ENCODE measurements around the gene LRMDA.

Gene LRMDA

DNA sequence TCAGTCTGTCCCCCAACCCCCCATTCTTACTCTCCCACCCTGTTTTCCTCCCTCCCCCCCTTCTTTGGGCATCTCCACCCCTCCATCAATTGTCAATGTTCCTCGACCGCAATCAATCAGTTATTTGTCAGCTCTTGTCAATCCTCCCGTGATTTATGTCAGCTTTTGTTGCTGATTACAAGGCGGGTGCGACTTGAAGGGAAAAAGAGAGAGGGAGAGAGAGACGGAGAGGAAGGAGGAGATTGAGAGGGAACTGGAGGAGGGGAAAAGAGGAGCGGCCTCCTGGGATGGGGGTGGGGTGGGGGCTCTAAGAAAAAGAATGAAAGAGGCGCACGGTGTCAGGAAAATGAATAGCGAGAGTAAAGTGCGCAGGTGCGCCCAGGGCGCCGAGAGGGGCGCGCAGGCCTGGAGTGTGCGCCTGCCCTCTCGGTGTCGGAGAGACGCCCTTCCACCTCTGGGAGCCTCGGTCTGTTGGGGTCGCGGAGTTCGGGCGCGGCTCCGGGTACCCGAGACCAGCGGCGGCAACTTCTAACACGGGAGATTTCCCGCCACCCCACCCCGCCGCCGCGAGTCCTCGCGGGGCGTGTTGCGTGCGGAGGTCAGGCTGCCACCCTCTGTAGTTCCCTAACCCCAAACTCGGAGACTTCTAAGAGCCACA, 28.8 kb upstream of the LRMDA start:
- peak in 1 of 2 donors; percentile 15 for ATAC-seq

DNA sequence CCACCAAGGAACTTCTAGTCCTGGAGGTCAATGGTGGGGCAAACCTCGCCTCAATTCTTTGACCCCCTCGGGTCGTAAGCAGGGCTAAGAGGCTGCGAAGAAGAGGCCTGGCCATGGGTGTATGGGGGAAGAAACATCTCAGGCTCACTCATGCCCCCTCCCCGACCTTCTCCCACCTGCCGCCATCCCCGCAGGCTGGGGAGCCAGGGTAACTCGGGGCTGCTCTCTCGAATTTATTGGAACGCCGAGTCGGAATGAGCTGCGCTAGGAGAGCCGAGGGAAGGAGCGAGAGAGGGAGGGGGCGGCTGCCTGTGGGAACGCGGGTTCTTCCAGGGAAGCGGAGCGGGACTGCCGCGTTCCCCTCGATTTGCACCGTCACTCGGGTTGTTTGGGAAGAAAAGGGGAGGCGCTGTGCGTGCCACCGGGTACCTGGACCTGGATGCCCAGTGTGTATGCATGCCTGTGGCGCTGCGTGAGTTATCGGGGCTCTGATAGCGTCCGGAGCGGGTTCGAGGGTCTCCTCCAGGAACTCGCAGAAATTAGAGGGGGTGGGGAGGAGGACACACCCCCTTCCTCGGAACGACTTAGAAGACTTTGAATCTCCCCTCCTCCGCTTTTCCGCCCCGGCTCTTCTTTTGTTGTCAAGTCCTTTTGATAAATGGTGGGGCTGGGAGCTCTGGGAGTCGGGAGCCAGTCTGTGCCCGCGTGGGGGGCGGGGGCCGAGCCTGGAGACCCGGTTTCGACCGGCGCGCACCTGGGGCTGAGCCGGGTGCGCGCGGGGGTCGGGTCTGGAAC, 28.1 kb upstream of the LRMDA start:
- ATAC-seq: no peak

DNA sequence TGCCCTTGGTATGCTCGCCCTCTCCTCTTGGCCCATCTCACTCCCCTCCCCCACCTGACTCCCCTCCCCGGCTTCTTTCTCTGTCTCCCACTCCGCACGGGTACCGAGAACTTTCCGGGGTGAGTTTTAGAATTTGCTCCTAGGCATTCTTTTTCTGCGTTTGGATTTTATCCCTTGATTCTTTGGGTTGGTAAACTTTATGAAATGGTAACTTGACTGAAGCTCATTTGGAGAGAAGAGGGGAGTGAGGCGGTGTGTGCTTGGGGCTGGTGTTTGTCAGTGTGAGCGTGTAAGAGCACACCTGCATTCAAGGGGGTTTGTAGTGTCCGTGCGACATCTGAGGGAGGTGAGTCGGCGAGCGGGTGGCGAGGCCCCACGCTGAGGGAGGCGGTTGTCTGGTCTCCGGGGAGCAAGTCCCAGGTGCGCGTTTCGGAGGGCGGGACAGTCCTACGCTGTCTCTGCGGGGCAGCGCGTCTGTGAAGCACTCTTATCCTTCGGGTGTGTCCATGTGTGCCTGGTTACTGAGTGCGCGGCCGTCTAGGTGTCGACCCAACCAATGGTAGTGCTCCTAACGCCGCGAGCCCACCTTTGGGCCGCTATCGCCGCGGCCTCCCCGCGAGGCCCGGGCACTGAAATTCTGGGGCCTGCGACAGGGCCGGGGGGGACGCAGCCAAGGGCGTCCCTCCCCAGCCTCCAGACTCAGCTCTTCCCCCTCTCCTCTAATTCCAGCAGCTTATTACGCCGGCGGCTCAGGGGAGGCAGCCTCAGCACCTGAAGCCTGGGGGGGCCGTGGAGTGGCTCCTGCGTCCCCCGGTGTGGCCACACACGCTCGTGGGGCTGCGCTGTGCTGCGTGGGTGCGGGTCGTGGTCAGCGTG, 27.2 kb upstream of the LRMDA start:
- ATAC-seq: no peak

DNA sequence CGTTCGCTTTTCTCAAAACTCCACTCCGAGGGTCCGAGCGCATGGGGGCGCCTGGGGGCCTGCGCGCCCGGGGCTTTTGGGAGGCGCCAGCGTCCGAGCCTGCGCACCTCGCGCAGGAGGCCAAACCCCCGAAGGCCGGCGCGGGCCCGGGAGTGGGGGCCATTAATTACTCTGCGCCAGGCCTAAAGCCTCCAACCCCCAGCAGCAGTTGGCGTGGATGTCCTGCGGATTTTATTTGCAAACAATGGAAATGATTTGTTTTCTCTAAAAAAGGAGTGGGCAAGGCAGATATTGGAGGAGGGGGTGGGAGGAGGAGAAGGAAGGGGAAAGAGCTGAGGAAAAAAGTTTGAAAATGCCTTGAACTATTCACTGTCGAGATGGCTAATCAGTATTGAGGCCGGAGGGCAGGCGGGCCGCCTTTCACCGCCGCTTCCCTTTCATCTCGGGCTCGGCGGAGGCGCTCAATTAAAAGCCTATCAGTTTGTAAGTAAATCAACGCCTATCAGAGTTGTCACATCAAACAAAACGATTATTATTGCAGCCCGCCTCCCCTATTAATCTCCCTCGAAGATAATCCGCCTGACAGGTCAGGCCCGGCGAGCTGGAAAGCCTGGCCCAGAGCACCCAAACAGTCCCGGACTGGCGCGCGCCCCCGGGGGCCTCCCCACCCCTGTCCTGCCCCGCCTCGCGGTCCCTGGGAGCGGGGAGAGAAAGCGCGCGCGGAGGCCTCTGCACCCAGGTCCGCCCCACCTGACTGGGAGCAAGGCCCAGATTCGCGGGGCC, 26.4 kb upstream of the LRMDA start:
- no peak for ATAC-seq

DNA sequence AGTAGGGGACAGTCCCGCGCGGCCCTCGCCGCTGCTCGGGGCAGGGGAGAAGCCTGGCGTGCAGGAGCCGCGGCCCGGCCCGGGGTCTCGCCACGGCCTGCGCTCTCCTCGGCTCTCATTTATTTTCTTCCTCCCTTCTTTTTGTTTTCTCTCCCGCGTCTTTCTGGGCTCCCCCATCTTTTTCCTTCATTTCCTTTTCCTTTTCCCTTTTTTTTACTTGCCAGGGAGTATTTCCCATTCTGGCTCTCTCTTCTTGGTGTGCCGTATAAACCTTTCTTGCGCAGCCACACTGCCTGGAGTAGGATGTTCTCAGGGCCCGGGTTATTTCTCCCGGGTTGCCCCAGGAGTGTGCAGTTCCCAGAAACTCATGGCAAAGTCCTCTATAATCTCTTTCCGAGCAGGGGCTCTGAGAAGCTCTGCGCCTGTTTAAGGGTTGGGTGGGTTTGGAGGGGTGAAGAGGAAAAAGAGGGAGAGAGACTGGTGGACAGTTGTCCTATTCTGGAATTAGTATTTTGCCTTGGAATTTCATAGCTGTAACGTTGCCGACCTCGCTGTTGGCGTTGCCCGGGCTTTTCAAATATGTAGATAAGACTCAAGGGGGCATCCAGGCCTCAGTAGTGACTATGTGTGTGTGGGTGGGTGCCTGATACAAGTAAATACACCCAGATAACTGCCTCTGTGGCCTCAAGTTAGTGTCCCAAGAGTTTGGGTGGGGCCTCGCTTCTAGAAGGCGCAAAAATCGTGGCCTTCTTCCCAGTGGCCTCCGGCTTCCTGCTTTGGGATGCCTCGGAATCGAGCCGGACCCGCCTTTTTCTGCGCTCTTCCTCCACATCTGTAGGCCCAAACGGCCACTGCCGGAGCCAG, 25.6 kb upstream of the LRMDA start:
- no peak for ATAC-seq

DNA sequence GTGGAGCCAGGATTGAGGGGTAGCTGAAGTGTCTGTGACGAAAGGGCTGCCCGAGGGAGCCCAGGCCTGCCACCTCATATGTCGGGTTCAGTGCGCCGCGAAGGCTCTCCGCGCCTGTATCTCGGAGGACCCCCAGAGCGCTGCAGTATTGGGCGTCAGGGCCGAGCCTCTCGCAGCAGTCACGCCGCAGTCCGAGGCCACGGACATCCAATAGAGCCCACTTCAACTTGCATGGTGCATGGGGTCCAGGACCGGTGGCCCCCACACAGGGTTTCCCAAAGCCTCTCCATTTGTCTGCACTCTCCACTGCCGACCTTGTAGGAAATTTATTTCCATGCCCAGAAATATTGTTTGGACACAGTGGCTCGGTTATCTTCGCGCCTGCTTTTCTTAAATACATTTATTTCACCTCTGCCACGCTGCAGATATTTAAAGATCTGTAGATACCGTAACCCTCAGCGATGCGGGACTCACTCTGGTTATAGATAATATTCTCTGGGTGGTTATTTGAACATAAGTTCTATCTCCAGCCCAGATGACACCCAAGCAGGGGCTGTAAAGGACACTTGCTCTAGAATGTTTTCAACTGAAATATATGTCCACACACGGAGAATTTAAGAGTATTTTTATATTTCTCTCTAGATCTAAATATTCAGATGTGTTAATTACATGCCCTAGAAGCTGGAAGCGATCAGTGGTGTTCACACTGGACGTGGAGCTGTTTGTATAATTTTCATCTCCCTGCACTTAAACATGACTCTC, 24.8 kb upstream of the LRMDA start:
- ATAC-seq: no peak

DNA sequence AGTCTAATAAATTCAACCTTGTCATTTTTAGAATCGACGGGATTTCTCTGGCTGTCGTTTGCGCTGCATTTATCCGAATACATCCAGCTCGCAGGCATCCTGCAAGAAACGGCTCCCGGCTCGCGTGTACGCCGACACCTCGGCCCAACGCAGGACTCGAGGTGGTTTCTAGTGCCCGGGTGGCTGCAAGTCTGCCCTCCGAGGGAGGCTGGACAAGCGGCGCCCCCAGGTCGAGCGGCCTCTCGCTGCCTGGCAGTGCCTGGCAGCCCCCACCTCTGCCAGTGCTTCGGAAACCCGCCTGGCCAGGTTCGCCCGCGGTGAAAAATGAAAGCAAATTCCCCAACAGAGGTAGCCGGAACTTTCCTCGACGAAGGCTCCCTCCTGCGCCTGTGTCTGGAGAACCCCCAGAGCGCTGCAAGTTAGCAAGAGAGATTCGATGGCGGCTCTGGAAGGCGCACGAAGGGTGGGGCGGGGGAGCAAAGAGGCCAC, 24.2 kb upstream of the LRMDA start:
- ATAC-seq: no peak

DNA sequence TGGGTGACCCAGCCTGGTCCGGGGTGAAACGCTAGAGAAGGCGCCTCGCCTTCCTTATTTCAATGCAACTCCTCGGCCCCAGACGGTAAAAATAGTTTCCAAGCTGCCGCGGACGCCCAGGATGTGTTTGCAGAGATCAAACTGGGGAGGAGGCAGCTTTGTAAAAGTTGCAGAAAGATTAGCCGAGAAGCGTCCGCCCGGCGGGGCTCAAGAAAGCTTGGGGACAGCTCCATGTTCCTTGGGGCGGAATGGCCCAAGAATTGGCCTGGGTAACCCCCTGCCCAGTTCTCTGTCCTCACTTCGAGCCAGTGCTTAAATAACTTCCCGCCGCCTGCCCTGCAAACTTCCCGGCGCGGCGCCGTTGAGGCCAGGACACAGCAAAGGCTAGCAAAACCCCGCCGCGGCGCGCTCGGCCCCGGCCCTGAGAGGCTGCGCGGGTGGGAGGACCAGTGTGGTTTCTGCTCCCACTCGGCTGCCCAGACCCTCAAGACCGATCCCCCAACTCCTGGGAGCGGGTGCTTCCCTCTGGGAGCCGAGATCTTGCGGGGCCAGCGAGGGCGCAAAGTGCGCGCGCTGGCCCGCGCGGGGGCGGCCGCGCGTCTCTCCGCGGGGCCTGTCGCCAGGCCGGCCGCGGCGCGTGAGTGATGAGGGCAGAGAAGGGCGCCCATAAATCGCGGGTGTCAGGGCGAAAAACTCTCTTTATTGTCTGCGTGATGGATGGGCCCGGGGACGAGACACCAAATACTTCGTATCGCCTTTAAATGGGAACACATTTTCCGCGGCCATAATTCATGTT, 23.5 kb upstream of the LRMDA start:
- no peak for ATAC-seq

DNA sequence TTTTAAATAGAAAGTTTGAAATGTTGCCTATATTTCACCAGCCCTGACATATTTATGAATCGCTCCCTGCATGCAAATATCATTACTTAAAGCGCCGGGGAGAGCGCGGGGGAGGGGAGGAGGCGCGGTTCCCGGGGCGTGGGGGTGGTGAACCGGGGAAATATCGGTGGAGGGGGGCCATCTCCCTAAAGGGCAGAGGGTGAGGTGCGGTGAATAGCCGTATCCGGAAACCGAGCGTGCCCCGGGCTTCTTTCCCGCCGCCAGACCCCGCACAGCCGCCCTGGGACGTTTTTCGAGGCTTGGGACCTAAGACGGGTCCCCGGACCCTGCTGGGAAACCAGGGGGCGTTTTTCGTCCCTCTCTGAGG, 22.9 kb upstream of the LRMDA start:
- no peak for ATAC-seq

DNA sequence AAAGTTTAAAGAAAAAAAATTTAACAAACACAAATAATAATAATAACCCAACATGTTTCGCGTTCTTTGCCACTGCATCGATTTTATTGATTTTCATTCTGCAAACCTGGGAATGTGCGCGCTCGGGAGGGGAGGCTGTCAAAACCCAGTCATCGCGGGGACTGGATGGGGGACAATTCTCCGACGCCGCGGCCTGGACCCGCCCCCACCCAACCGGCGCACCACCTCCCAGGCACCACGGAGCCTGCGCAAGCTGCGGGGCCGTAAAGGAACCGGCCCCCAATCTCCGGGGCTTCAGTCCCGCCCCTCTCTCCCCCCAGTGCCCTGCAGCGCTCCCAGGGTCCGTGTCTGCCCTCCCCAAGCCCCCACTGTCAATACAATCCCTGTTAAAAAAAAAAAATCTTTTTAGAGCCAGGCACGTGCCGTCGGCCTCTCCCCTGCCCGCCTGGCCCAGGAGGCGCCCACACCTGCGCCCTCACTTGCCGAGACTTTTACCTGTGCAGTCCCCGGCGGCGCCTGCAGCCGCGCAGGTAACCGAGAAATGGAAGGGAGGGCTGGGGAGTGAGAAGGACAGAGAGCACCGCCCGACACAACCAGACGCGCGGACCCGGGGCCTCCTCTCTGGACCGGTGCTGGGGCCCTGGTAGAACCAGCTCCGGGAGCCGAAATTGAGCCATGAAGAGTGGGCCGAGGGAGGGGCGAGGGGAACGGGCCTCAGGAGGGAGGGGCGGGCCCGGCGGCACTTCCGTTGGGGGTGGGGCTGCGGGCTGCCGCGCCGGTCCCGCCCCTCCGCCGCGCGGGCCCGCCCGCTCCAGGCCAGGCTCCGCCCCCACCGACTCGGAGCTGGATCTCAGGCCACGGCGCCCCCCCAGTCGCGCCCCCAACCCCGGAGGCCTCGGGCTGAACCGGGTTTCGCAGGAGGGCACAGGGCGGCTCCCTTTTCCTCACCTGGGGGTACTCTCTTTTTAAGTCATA, 22.2 kb upstream of the LRMDA start:
- peak; percentile 40 to 48 for ATAC-seq

DNA sequence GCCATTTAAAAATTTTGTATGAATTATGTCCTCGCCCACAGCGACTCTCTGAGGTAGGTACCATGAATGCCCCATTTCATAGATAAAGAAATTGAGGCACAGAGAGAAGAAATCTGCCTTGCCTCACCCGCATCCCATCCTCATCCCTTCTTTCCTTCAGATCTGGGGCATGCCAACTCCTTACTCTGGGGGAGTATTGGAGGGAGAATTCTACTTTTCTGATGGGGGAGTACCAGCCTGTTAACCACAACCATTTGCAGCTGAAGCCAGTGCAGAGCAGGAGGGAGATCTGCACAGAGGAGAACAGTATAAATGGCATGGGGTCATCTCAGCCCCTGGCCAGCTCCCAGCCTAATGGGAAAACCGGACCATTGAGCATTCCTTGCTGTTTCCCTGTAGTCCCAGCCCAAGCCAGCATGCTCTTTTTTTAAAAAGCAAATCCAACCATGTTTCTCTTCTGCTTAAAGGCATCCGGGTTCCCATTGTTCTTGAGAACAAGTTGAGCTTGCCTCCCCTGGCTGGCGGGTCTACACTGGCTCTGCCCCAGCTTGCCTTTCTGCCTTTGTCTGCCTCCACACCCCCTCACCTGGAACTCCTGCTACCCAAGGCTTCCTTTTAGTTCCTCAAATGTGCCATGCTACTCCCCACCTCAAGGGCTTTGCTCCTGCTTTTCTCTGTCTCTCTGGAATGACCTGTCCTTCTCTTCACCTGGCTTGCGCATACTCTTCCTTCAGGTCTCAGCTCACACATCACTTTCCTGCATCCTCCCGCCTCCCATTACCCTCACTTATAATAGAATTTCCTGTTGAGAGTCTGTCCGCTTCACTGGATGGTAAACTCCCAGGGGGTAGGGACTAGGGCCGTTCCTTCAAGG, 21.1 kb upstream of the LRMDA start:
- no peak for ATAC-seq

DNA sequence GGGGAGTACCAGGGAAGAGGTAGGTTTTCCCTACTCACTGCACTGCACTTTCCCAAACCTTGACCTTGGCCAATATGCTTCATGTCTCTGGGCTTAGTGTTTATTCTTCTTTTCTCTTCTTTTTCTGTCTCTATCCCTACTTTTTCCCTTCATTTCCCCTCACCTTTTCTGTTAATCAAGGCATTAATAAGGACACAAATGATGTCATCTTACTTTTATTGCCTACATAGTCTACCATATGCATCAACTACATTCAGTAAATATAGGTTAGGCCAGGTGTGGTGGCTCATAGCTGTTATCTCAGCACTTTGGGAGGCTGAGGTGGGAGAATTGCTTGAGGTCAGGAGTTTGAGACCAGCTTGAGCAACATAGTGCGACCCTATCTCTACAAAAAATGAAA, 16.9 kb upstream of the LRMDA start:
- ATAC-seq: no peak

DNA sequence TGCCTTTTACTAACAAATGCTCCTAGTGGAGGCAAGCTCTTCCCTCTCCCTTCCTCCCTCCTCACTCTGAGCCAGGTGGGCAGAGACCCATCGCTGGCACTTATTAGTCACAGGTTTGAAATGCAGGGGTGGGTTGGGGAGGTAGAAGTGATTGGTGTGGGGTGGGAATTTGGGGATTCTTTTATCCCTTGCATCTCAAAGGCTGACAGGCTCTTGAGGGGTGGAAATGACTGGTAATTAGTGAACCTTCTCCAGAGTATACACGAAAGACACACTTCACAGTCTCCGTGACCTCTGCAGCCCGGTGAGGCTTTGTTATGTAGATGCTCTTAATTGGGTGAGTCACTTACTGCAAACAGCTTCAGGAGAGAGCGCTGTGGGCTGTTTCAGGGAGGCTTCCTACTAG, 13.9 kb upstream of the LRMDA start:
- ATAC-seq: no peak

DNA sequence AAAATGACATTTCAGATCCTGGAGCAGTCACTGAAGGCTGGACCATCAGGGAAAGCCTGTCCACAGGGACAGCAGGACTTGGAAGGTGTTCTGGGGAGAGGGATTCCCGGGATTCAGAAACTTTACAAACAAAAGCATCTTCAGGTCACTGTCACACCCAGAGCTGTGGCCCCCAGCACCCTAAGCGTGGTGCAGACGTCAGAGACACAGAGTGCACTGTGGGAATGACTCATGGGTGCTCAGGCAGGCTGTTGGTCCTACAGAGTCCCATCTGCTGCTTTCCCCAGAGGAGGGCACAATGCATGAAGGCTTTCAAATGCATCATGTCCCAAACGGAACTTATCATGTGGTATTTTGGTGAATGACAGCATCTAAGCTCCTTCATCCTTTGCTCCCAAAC, 13.1 kb upstream of the LRMDA start:
- no peak for ATAC-seq

DNA sequence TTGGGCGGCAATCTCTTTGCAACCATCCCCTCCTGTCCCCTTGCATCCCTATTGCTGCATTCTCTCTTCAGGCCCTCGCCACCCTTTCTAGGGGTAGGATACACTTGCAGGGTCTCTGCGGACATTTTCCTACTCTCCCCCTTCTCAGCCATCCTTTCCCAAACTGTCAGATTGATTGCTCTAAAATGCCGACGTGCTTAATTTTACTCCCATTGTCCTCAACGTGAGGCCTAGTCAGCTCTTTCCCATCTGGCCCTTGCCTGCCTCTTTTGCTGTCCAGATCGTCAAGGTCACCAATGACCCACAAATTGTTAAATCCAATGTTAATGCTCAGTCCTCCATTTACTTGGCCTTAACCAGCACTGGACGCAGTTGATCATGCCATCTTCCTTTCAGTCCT, 12.7 kb upstream of the LRMDA start:
- ATAC-seq: no peak

DNA sequence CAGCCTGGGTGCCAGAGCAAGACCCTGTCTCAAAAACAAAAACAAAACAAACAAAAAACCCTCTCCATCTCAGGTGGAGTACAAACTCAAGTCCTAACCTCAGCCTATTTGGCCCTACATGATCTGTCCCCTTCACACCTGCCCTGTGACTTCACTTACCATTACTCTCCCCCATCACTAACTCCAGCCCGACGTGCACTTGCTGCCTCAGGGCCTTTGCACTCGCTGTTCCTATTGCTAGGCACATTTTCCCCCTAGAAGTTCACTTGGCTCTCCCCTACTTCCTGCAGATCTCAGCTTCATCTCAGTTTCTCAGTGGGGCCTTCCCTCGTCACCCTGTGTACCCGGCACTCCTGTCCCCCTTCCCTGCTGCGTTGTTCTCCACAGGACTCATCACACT, 8.5 kb upstream of the LRMDA start:
- no peak for ATAC-seq

DNA sequence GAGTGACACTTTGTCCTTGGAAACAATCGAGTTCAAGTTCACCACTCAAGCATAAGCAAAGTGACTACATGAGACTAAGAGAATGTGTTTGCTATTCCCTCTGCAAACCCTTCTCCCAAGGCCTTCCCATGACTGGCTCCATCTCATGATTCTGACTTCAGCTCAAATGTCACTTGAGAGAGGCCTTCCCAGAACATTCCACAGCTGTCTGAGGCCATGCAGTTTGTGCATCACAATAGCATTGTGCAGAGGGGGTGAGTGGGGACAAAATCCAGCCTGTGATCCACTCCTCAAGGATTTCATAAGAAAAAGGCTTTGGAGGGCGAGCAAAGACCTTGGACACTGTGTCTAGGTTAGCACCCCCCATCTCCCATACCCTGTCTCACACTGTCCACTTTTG, 6.9 kb upstream of the LRMDA start:
- no peak for ATAC-seq
